Left renal pelvis (tissue), 4 donors: ENCODE measurements around the gene ADCY9. TPM values are rescaled to one million over a fixed set of nuclear protein-coding genes. Genes with fewer than 3 reads are reported as not detected.

ENCODE experiments used
- DNase-seq, 4 donors: peaks; one replicate each; pipeline ENCODE4 v3.0.0-alpha.2; 2013; ENCODE audit warnings: low read depth in 4 of 4, low spot score in 3 of 4
- polyA plus RNA-seq, 4 donors: library from polyadenylated mRNA; unstranded; fragments of 120-200 nt; gene quantifications; one replicate each; pipeline ENCODE4 v1.2.1, GENCODE V29; 2013; ENCODE audit not compliant: insufficient read length in 4 of 4

ADCY9 gene
- polyA plus RNA-seq, 4 donors, result 7.9 to 8.7 (median 8.0) TPM

- DNase-seq, result no peak
Observed at GRCh38 chr16:4096509-4096908, 19.7 kb downstream of the ADCY9 start.

DNA sequence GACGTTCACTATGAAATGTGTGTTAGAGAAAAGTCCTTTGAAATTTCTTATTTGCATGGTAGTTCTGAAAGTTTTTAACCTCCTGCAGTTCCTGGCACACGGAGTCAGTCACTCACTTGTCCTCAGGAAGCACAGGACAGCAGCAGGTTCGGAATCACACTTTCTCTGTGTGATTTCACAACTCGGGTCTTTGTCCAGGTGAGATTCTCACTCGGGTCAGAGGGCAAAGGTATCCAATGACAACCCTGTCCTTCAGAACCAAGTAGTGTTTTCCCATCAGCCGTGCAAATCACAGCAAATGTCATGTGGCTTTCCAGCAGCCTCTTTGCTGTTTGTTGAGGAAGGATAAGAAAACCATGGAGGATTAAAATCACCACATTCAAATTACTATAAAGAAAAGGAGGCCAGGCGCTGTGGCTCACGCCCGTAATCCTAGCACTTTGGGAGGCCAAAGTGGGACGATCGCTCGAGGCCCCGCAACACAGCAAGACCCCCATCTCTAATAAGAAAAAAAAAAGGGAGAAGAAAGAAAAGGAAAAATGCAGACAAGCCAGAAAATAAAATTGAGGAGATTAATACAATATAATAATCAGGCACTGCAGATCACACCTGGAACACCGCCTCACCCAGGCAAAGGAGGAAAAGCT lies 22.0 kb downstream of the ADCY9 start:
- DNase-seq, result no peak

GRCh38 chr16:4093495-4094126 lies 22.6 kb downstream of the ADCY9 start:
- no peak for DNase-seq

- DNase-seq, result no peak
Observed at GRCh38 chr16:4092547-4093265, 23.5 kb downstream of the ADCY9 start.

DNA sequence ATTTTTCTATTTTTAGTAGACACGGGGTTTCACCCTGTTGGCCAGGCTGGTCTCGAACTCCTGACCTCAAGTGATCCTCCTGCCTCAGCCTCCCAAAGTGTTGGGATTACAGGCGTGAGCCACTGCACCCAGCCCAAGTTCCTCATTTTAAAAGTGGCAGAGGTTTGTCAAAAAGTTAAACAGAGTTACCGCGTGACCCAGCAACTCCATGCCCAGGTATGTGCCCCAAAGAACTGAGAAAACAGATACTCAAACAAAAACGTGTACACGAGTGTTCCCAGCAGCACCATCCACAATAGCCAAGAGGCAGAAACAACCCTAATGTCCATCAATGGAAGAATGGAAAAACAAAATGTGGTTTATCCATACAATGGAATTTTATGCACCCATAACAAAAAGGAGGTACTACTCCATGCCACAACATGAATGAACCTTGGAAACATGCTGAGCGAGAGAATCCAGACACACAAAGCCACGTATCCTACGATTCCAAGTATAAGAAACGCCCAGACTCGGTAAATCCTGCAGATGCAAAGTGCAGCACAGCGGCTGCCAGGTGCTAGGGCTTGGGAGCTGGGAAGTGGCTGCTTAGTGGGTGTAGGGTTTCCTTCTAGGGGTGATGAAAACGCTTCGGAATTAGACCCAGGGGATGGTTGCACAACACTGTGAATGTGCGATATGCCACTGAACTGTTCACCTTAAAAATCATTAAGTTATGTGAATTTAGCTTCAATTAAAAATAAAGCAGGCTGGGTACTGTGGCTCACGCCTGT lies 24.8 kb downstream of the ADCY9 start:
- DNase-seq, result no peak

DNA sequence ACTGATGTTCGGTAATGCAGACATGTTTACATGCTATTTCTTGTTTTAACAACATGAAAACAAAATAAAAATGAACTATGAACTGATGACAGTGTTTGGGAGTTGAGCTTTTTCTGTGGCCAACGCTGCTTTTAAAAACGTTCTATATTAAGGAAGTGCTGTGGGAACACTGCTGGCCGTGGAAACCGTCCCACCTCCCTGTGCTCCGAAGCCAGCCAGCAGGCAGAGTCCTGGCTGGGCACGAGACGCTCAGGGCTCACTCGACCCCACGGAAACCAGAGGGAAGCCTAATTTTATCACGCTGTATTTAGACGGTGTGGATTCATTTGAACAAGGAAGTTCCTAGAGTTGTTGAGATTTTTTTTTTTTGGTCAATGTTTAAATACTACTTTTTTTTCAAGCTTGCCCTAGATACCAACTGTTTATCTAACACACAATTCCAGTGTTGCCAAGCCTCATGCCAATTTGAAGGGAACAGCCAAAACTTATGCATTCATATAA lies 25.8 kb downstream of the ADCY9 start:
- DNase-seq, result no peak

DNA sequence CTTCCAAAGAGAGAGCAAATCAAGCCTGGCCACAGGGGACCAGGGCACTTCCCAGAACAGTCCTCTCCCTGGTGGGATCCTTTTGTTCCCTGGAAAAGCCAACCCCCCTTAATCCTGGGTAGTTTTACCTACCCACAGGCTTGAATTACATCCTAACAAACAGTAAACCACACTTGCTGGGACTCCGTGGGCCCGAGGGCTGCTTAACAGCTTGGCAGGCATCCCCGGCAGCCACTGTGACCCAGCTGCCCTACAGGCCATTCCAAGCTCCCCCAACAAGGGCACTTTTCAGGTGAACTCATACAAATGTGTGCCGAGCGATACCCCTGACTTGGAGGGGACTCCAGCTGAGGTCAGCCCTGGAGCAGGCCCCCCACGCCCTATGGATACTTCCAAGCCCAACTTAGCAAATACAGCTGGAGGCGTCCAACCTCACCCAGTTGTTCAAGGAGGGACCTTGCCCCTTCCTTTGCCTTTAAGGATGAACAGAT lies 26.4 kb downstream of the ADCY9 start:
- no peak for DNase-seq

GRCh38 chr16:4089251-4089810 lies 26.9 kb downstream of the ADCY9 start:
- no peak for DNase-seq

GRCh38 chr16:4087990-4088577 lies 28.2 kb downstream of the ADCY9 start:
- DNase-seq, result no peak

GRCh38 chr16:4087099-4087885 lies 28.9 kb downstream of the ADCY9 start:
- DNase-seq, result no peak

GRCh38 chr16:4086153-4086552 lies 30.1 kb downstream of the ADCY9 start:
- no peak for DNase-seq

- DNase-seq, result no peak
Observed at GRCh38 chr16:4085405-4085970, 30.8 kb downstream of the ADCY9 start.

- DNase-seq, result no peak
Observed at GRCh38 chr16:4083347-4083870, 32.8 kb downstream of the ADCY9 start.

DNA sequence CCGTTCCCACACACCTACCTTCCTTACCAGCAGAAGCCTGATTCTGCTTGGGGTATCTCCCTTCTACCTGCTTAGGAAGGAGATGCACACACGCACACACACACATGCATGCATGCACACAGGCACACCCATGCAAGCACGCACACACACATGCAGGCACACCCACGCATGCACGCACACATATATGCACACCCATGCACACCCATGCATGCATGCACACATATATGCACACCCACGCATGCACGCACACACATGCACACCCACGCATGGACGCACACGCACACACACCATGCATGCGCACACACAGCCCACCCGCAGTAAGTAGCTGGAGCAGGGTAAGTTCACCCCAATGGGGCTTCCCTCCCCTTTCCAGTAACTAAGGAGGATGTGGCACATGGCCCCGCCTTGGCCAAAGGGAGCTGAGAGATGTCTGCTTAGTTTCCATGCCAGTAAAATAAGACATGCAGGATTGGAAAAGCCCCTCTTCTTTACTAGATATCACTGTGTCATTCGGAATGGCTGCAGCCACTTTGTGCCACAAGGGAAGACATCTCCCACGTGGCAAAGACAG lies 33.7 kb downstream of the ADCY9 start:
- DNase-seq, result no peak

- DNase-seq, result no peak
Observed at GRCh38 chr16:4081521-4082021, 34.7 kb downstream of the ADCY9 start.

- DNase-seq, result no peak
Observed at GRCh38 chr16:4081047-4081446, 35.2 kb downstream of the ADCY9 start.

DNA sequence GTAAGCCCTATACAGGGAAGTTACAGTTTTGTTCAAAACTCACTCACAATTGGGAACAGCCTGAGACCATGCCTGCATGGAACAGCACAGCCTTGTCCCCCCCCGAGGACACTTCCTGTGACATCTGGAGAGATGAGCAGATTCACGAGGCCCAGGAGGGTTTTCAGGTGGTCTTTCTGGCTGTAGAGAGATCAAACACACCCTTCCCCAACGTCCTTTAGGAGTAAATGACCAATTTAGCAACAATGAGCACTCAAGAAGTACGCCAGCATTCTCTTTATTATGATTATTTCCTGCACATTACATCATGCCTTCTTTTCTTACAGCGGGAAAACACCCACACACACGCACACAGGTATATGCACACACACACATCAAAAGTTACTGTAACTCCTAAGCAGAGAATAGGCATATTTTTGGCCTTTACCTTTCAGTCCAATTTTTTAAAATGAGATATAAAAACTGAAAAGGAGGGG lies 39.0 kb downstream of the ADCY9 start:
- no peak for DNase-seq

DNA sequence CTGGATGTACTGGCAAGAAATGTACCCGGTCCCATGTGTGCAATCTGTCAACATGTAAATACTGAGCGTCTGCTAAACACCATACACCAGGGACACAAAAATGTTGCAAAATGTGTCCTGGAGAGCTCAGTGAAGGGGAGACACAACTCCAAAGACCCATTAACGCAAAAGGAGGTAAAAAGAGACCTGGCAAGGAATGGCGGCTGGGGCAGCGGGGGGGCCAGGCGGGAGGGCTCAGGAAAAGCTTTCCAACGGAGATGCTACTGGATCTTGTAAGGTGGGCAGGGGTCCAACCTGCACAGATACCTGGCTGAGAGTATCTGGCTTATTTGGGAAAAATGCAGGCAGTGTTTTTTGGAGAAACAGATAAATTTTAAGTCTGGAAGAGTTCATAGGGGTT lies 40.7 kb downstream of the ADCY9 start:
- no peak for DNase-seq
